HFF-Myc (cell line): ENCODE measurements around the gene JAK2.
"Not testable (repeated sequence)": the region's sequence is repeated elsewhere in the genome, so short reads cannot be mapped to it uniquely, and the experiment has no call there.

Experiments used
- DNase-seq: peaks from one replicate; pipeline ENCODE4 v3.0.0-alpha.2; 2011; ENCODE audit warnings: low read depth; ENCODE audit errors: extremely low read depth
- H3K4me3 ChIP-seq: replicated peaks from 2 replicates; pipeline ENCODE4 v1.5.1; 2011; ENCODE audit warnings: low read depth, mild to moderate bottlenecking, control low read depth, low read length
- CTCF ChIP-seq: IDR thresholded peaks from 2 replicates; pipeline ENCODE4 v1.5.1; 2012; ENCODE audit warnings: mild to moderate bottlenecking, low read depth, low read length, control low read depth; ENCODE audit errors: missing control alignments

The JAK2 gene

DNA sequence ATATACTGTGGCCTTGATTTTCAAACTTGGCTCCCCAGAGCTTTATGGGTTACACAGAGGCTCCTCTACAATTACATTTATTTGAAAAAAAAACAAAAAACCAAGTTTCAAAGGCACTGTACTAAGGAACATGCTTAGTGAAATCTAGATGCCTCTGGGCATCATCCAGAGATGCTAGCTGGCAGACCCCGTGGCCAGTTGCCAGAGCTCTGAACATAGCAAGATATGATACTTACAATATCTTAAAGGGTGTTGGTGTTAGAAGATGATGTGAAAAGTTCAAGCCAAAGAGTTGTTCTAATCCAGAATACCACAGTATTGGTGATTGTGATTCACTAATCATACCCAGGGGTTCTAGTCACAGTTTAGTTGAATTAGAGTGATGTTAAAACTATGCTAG lies 87.8 kb downstream of the JAK2 start:
- no peak for TF ChIP-seq CTCF
- no peak overlapping the region for H3K4me3 ChIP-seq
- no peak for DNase-seq

GRCh38 chr9:5073701-5074100 lies 88.6 kb downstream of the JAK2 start:
- TF ChIP-seq CTCF: no peak
- DNase-seq: no peak
- no peak overlapping the region for H3K4me3 ChIP-seq

DNA sequence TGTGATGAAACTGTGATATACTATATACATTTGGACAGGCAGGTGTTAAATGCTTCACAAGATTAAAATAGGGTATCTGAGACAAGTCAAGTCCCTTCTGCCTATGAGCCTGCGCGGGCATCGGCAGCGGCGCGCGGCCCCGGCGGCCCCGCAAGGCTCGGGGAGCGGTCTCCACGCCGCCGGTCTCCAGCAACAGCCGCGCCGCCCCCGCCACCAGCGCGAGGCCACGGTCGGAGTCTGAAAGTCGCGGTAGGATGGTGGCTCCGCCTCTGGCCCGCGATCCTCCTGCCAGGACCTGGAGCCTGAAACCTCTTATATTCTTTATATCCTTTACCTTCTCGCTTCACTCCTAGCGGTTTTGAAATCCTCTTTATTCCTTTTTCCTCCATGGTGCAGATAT lies 100.9 kb downstream of the JAK2 start:
- H3K4me3 ChIP-seq: no peak overlapping the region
- TF ChIP-seq CTCF: no peak
- no peak for DNase-seq

- TF ChIP-seq CTCF: no peak
- H3K4me3 ChIP-seq: no peak overlapping the region
- DNase-seq: no peak
Measured at GRCh38 chr9:5089737-5090136, 104.7 kb downstream of the JAK2 start.

- DNase-seq: no peak
- no peak overlapping the region for H3K4me3 ChIP-seq
- no peak for TF ChIP-seq CTCF
Measured at GRCh38 chr9:5095795-5096194, 110.7 kb downstream of the JAK2 start.

DNA sequence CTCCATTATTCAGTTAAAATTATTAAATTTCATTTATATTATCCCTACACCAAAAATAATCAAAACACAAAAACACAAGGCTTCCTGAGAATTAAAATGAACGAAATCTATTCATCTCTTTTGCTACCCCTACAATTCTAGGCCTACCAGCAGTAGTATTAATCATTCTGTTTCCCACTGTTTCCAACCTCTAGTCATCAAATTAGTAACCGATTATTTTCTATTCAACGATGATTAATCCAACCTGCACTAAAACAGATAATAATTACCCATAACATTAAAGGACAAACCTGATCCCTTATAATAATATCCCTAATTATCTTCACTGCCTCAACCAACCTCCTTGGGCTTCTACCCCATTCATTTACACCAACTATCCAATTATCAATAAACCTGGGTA lies 114.4 kb downstream of the JAK2 start:
- no peak for TF ChIP-seq CTCF
- H3K4me3 ChIP-seq: no peak overlapping the region
- no peak for DNase-seq

DNA sequence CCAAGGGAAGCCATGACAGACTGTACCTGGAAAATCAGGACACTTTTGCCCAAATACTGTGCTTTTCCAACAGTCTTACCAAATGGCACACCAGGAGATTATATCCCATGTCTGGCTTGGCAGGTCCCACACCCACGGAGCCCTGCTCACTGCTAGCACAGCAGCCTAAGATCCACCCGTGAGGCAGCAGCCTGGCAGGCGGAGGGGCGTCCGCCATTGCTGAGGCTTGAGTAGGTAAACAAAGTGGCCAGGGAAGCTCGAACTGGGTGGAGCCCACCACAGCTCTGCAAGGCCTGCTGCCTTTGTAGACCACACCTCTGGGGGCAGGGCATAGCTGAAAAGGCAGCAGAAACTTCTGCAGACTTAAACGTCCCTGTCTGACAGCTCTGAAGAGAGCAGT lies 116.1 kb downstream of the JAK2 start:
- DNase-seq, H3K4me3 ChIP-seq: not testable (repeated sequence)

- not testable (repeated sequence) for H3K4me3 ChIP-seq, DNase-seq
Measured at GRCh38 chr9:5106517-5106916, 121.4 kb downstream of the JAK2 start.
